ENCODE data around the gene ADAM17.
"Not testable (repeated sequence)": the region's sequence is repeated elsewhere in the genome, so short reads cannot be mapped to it uniquely, and the experiment has no call there.

ADAM17 gene

GRCh38 chr2:9518163-9518562 is 37.5 kb downstream of the ADAM17 start:
- DNase-seq = no peak

DNA sequence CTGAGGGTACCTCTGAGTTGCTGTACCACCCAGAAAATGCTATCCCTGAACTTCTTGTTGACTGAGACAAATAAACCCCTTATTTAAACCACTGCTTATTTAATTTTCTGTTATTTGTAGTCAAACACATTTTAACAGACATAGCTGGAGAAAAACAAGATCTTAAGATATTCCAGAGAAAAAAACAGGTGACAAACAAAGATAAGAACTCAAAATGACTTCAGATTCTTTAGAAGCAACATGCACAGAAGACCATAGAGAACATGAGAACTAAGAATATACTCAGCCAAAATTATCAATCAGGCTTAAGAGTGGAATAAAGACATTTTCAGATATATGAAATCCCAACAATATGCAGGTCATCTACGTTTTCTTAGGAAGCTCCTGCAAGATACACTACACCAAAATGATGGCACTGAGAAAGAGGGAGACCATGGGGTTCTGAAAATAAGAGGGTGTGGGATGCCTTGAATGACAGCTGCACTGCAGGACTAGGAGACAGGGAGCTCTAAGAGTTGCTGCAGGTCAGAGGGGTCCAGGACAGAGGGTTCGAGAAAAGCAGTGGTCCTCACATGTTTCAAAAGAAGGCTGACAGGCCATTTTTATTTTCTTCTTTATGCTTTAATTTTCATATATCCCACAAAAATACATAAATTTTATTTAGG is 38.4 kb downstream of the ADAM17 start:
- no peak for DNase-seq

DNA sequence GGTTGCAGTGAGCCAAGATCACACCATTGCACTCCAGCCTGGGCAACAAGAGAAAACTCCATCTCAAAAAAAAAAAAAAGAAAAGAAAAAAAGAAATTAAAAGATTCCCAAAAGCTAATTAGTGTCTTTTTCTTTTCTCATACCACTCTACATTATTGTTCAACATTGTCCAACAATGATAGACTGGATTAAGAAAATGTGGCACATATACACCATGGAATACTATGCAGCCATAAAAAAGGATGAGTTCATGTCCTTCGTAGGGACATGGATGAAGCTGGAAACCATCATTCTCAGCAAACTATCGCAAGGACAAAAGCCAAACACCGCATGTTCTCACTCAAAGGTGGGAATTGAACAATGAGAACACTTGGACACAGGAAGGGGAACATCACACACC is 41.7 kb downstream of the ADAM17 start:
- not testable (repeated sequence) for DNase-seq

DNA sequence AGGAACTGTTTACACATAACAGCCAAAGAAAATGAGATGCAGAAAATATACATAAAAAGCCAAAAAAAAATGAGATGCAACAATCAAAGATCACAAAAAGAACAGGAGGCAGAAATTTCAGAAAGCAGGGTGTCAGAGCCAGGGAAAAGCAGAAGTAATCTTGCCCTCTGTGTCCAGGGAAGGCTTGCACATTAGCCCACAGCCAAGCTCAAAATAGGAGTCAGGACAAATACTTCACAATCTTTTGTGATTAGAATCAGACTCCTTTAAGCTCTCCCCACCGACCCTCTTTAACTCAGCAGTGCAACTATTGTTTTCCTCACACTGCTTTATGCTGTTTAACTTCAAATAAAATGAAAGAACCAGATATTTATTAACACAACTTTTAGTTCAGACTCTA is 46.7 kb downstream of the ADAM17 start:
- no peak for DNase-seq

DNA sequence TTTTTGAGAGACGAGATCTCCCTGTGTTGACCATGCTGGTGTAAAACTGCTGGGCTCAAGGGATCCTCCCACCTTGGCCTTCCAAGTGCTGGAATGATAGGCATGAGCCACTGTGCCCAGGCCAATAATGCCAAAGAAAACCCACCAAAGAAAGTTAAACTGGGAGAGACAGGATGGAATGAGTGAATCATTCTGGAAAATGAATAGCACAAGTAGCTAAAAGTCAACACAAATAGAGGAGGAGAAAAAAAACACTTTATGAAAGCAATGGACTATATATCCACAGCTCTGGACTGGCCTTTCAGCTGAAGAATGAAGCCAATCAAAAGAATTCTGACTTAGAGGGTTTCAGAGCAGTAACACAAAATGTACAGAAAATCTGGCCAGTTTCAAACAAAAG is 57.4 kb downstream of the ADAM17 start:
- DNase-seq = no peak

DNA sequence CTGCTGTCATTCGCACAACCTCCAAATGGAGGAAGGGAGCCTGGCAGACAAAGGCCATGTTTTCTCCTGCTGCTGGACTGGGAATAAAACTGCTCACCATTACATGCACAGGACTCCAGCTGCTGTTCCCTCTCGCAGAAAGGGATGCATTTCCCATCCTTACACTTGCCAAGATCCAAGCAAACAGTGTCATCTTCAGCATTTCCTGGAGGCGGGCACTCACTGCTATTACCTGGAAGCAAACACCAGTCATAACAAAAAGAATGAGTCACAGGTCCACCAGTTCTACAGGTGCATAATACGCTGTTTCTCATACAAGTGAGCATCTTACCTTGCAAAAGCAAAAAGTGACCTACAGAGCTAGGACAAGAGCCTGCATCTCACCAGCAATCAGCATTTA is 58.6 kb downstream of the ADAM17 start:
- DNase-seq = peak; percentile 67

- no peak for DNase-seq
These were observed 61.5 kb downstream of the ADAM17 start for GRCh38 chr2:9494081-9494480.

- no peak for DNase-seq
These were observed 62.2 kb downstream of the ADAM17 start for GRCh38 chr2:9493478-9493877.

GRCh38 chr2:9492927-9493326 is 62.7 kb downstream of the ADAM17 start:
- no peak for DNase-seq

DNA sequence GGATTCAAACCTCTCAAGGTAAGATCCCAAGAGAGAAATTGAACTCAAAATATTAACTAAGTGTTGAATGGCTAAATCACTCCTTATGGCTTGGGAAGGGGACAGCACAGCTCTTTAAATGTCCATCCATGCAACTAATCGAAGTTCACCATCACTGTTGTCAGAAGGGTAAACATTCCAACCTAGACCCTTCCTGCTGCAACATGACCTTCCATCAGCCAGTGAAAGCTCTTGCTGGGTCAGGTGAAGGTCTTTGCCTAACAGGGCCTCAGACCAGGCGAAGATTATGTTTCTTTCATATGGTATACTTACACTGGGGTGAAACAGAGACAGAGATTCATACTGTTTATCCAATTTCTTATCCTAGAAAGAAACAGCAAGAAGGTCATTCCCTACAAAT is 64.8 kb downstream of the ADAM17 start:
- DNase-seq = no peak

- DNase-seq = no peak
These were observed 66.8 kb downstream of the ADAM17 start for GRCh38 chr2:9488583-9489547.

- DNase-seq = no peak
These were observed 71.1 kb downstream of the ADAM17 start for GRCh38 chr2:9484533-9484932.

- DNase-seq = no peak
These were observed 72.5 kb downstream of the ADAM17 start for GRCh38 chr2:9483107-9483506.

DNA sequence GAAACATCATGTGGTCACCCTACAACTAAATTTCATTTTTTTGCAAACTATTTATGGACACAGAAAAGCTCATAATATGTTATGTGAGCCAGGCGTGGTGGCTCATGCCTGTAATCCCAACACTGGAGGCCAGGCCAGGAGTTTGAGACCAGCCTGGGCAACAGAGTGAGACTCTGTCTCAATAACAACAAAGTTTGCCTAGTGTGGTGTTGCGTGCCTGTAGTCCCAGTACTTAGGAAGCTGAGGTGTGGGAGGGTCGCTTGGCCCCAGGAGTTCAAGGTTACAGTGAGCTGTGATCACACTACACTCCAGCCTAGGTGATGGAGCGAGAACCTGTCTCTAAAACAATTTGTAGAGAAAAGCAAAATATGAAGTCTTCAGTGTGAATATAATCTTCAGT is 75.5 kb downstream of the ADAM17 start:
- no peak for DNase-seq

DNA sequence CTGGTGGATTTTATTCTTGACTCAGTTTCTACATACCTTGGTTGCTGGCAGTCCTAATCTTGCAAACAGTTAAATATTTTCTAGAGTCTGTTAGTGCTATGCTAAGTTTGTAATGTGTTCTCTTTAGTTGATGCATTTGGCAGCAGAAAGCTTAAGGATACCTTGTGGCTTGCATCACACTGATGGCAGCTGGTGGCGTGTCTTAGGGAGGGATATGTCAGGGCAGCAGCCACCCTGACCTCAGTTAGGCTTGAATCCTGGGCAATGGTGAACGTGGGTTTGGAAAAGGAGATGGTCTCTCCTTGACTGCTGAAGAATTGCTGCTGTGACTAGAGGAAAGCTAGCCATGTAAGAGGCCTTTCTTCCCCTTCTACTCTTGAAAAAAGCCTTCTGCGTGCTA is 77.1 kb downstream of the ADAM17 start:
- no peak for DNase-seq

- no peak for DNase-seq
These were observed 77.7 kb downstream of the ADAM17 start for GRCh38 chr2:9477914-9478313.

DNA sequence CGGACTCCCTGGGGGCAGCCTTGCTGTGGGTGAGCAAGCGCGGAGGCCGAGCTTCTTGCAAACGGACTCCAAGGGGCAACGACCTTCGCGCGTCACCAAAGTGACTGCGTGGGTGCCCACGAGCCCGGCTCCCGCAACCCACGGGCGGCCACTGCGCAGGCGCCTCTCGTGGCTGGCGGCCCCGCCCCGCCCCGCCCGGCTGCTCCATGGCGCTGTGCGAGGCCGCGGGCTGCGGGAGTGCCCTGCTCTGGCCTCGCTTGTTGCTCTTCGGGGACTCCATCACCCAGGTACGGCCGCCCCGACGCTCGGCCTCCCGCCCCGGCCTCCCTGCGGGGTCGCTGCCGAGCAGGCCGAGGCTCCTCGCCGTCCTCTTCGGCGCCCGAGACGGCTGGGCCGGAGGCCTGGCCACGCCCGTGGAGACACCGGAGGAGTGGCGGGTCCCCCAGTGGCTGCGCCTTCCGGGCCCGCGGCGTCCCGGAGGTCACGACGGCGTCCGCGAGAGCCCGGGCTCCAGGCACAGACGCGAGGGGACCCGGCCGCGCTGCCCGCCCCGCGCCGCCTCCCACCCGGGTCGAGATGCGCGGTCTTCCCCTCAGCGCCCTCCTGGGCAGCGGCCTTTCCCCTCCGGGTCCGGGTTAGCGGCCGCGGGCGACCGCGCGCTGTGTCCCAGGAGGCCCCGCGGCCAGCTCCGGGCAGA is 81.1 kb downstream of the ADAM17 start, which contains the start of gene IAH1:
Gene IAH1 (plus strand): TSS at position 191 of the 697 bp plus-strand sequence. CDS start 16 bp downstream, at position 207.
- DNase-seq = peak; percentile 29

DNA sequence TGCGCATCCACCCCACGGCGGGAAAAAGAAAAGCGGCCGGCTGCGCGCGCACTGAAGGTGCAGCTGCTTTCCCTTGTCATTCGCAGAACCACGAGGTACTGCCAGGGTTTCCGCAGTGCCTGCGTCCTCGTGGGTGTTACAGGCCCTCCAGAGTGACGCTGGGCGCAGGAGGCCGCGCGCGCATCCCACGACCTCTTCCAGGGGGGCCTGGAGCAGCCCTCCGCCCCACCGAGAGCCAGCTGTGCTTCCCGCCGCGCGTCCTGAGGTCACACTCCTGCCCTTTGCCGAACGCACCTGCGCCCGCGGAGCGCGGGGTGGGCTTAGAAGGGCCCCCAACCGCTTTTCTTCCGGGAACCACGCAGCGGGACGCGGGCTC is 81.7 kb downstream of the ADAM17 start:
- DNase-seq = no peak

DNA sequence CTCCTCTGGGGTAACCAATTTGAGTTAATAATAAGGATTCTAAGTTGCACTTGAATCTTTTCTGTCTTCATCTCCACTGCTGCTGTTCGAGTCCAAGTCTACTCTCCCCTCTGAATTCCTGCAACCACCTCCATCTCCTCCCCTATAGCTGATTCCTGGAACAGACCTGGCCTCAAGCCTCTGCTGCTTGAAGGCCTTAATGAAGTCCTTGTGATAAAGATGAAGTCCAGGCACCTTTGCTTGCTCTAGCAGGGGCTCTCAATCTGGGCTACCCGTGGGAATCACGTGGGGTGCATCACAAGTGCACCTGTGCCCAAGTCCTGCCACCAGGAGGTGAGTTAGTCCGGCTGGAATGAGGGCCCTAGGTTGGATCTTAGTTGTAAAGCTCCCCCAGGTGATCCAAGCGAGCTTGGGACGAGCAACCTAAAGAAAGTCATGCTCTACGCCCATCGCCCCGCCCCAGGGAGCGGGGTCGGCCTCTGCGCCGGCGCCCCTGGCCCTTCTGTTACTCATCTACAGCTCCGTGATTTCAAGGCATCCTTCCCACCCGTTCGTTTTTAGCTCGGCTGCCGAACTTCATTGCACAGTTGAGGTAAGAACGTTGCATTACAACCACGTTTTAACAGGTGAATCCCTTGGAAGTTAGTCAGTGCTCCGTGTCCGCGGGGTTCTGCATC is 82.2 kb downstream of the ADAM17 start:
- DNase-seq = no peak

- no peak for DNase-seq
These were observed 83.1 kb downstream of the ADAM17 start for GRCh38 chr2:9472511-9472910.

DNA sequence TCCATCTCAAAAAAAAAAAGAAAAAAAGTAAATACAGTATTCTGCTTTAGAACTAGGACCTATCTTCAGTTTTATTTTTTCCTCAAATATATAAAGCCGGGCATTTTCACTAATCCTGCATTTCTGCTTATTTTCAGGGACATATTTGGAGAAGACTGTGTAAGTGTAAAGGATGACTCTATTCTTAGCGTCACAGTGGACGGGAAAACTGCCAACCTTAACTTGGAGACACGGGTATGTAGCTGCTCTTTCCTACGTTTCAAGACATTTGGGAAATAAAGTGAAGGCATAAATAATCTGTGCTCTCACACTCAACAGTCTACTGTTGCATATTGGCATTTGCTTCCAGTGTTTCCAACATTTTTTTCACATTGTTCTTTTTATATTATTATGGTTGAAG is 84.4 kb downstream of the ADAM17 start:
- DNase-seq = no peak

- DNase-seq = no peak
These were observed 87.9 kb downstream of the ADAM17 start for GRCh38 chr2:9467687-9468086.

DNA sequence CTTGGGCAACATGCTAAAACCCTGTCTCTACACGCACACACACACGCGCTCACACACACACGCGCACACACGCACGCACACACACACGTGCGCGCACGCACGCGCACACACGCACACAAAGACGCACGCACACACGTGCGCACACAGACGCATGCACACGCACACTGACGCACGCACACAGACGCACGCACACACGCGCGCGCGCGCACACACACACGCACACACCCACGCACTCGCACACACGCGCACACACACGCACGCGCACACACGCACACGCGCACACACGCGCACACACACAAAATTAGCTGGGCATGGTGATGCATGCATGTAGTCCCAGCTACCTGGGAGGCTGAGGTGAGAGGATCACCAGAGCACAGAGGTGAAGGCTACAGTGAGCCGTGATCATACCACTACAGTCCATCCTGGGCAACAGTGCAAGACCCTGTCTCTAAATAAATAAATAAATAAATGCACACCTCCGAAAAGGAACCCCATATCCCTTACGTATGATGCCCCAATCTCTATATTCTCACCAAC is 89.4 kb downstream of the ADAM17 start:
- DNase-seq = no peak
